Gastrocnemius medialis (tissue), 4 donors: ENCODE results near the gene TMEM186. TPM values are rescaled to one million over a fixed set of nuclear protein-coding genes. Genes with fewer than 3 reads are reported as not detected.

Source experiments
- ATAC-seq, 2 donors: fragments of 150-250 bp; one replicate each; pipeline ENCODE4 v1.9.1; 2016
- DNase-seq, 2 donors: peaks; one replicate each; pipeline ENCODE4 v3.0.0-alpha.2; 2019
- H3K27ac ChIP-seq, 4 donors: fragments of 200-600 bp; sonication (generic); 1 replicate in 1 of 4; 2 replicates in 3 of 4; pipeline ENCODE4 v1.5.1; 2016 to 2018; ENCODE audit warnings: mild to moderate bottlenecking in 2 of 4, moderate library complexity in 1 of 4
- H3K27me3 ChIP-seq, 3 donors: fragments of 200-600 bp; sonication (generic) in 2 of 3; 1 replicate in 1 of 3; 2 replicates in 2 of 3; pipeline versions ENCODE4 v1.5.1 to v1.6.0; 2016 to 2019; ENCODE audit warnings: mild to moderate bottlenecking in 1 of 3, moderate library complexity in 1 of 3
- H3K36me3 ChIP-seq, 2 donors: fragments of 200-600 bp; sonication (generic) in 1 of 2; one replicate each; pipeline ENCODE4 v1.5.1; 2017 to 2018
- H3K4me1 ChIP-seq, 2 donors: fragments of 200-600 bp; sonication (generic) in 1 of 2; one replicate each; pipeline ENCODE4 v1.5.1; 2016 to 2017; ENCODE audit warnings: mild to moderate bottlenecking in 2 of 2
- H3K4me3 ChIP-seq, 4 donors: fragments of 200-600 bp; sonication (generic) in 3 of 4; 1 replicate in 1 of 4; 2 replicates in 3 of 4; pipeline ENCODE4 v1.5.1; 2016 to 2019; ENCODE audit warnings: mild to moderate bottlenecking in 2 of 4
- H3K9me3 ChIP-seq, 3 donors: fragments of 200-600 bp; sonication (generic) in 2 of 3; 1 replicate in 1 of 3; 2 replicates in 2 of 3; pipeline ENCODE4 v1.5.1; 2016 to 2019
- CTCF ChIP-seq, 5 experiments: fragments of 450-650 bp in 3 of 5; fragments of 200-600 bp in 2 of 5; sonication (generic) in 2 of 5; IDR thresholded peaks in 4 of 5; conservative IDR thresholded peaks in 1 of 5; 1 replicate in 4 of 5; 2 replicates in 1 of 5; pipeline ENCODE4 v1.5.1; 2016 to 2019; ENCODE audit warnings: antibody characterized with exemption in 5 of 5, mild to moderate bottlenecking in 3 of 5, moderate library complexity in 3 of 5
- POLR2A ChIP-seq, 2 donors: fragments of 450-650 bp; IDR thresholded peaks; one replicate each; pipeline ENCODE4 v1.6.1; 2017; ENCODE audit warnings: antibody characterized with exemption in 2 of 2, mild to moderate bottlenecking in 2 of 2, moderate library complexity in 2 of 2
- in situ Hi-C, 4 donors: fragments of 200-750 bp; cut with MboI; loops; one replicate each; pipeline versions ENCODE4 v1.15.0 to v1.8.0; 2017; ENCODE audit warnings: low sequenced_read_pairs in 4 of 4
- intact Hi-C: fragments of 100-400 bp; cut with DNase I; formaldehyde crosslinking; loops from one replicate; pipeline ENCODE4 v1.15.1; 2023; ENCODE audit warnings: low total_unique reads
- total RNA-seq, 4 donors: library from RNA; depleted of rRNA; stranded (reverse); fragments of >200 nt; gene quantifications; one replicate each; pipeline versions ENCODE4 v1.1.0 to v1.2.3, GENCODE V29; 2016

Gene TMEM186
- total RNA-seq, 4 donors from 2014 or later = 10.2 to 16.9 (median 11.9) TPM

GRCh38 chr16:8760021-8760420 lies 37.4 kb downstream of the TMEM186 start:
- no peak overlapping the region for H3K4me3 ChIP-seq
- intact Hi-C loops = no loop called here
- ATAC-seq (no peak), DNase-seq (no peak)
- no peaks in the 10 kb centered on the region for H3K9me3 ChIP-seq
- H3K4me1 ChIP-seq = no peaks in the 10 kb centered on the region
- no peaks in the 10 kb centered on the region for H3K27me3 ChIP-seq
- H3K36me3 ChIP-seq = no peaks in the 10 kb centered on the region
- in situ Hi-C loops = no loop called here
- TF ChIP-seq CTCF (IDR thresholded peaks at IDR 0.05 in 4 of 5, conservative IDR thresholded peaks at IDR 0.05 in 1 of 5) (no peak), POLR2A (IDR thresholded peaks at IDR 0.05) (no peak)
- H3K27ac ChIP-seq = no peak overlapping the region

- Histone ChIP-seq H3K27me3 (no peaks in the 10 kb centered on the region), H3K36me3 (no peaks in the 10 kb centered on the region), H3K4me3 (no peak overlapping the region), H3K9me3 (no peaks in the 10 kb centered on the region), H3K4me1 (no peaks in the 10 kb centered on the region), H3K27ac (no peak overlapping the region)
- intact Hi-C loops = no loop called here
- DNase-seq (no peak), ATAC-seq (no peak)
- no peak for TF ChIP-seq CTCF (IDR thresholded peaks at IDR 0.05 in 4 of 5, conservative IDR thresholded peaks at IDR 0.05 in 1 of 5)
- no peak for TF ChIP-seq POLR2A (IDR thresholded peaks at IDR 0.05)
- in situ Hi-C loops = no loop called here
These were observed 39.4 kb downstream of the TMEM186 start for GRCh38 chr16:8758022-8758421.

- Histone ChIP-seq H3K9me3 (no peaks in the 10 kb centered on the region), H3K36me3 (no peaks in the 10 kb centered on the region), H3K27ac (no peak overlapping the region), H3K4me3 (no peak overlapping the region), H3K27me3 (no peaks in the 10 kb centered on the region), H3K4me1 (no peaks in the 10 kb centered on the region)
- in situ Hi-C loops (no loop called here), intact Hi-C loops (no loop called here)
- ATAC-seq (no peak), DNase-seq (no peak)
- TF ChIP-seq POLR2A (IDR thresholded peaks at IDR 0.05) (no peak), CTCF (IDR thresholded peaks at IDR 0.05 in 4 of 5, conservative IDR thresholded peaks at IDR 0.05 in 1 of 5) (no peak)
These were observed 40.7 kb downstream of the TMEM186 start for GRCh38 chr16:8756755-8757154.

GRCh38 chr16:8753416-8754054 lies 43.9 kb downstream of the TMEM186 start:
- DNase-seq (no peak), ATAC-seq (no peak)
- no peaks in the 10 kb centered on the region for H3K36me3 ChIP-seq

More at GRCh38 chr16:8753416-8754054, 43.9 kb downstream of the TMEM186 start:
- Histone ChIP-seq H3K4me1 (no peaks in the 10 kb centered on the region), H3K4me3 (no peak overlapping the region), H3K27ac (no peak overlapping the region), H3K27me3 (no peaks in the 10 kb centered on the region), H3K9me3 (no peaks in the 10 kb centered on the region)
- no peak for TF ChIP-seq CTCF (IDR thresholded peaks at IDR 0.05 in 4 of 5, conservative IDR thresholded peaks at IDR 0.05 in 1 of 5)
- no peak for TF ChIP-seq POLR2A (IDR thresholded peaks at IDR 0.05)
- intact Hi-C loops = no loop called here
- in situ Hi-C loops = no loop called here
